ENCODE data around the gene PCDH7.

The PCDH7 gene

GRCh38 chr4:30717208-30718020 is 2.8 kb upstream of the PCDH7 start:
- TF ChIP-seq ZFX (IDR thresholded peaks at IDR 0.05), result no peak
- TF ChIP-seq, protein P1, sequence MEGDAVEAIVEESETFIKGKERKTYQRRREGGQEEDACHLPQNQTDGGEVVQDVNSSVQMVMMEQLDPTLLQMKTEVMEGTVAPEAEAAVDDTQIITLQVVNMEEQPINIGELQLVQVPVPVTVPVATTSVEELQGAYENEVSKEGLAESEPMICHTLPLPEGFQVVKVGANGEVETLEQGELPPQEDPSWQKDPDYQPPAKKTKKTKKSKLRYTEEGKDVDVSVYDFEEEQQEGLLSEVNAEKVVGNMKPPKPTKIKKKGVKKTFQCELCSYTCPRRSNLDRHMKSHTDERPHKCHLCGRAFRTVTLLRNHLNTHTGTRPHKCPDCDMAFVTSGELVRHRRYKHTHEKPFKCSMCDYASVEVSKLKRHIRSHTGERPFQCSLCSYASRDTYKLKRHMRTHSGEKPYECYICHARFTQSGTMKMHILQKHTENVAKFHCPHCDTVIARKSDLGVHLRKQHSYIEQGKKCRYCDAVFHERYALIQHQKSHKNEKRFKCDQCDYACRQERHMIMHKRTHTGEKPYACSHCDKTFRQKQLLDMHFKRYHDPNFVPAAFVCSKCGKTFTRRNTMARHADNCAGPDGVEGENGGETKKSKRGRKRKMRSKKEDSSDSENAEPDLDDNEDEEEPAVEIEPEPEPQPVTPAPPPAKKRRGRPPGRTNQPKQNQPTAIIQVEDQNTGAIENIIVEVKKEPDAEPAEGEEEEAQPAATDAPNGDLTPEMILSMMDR (conservative IDR thresholded peaks at IDR 0.05), result no peak
- H3K27ac ChIP-seq, result peak overlapping the region; percentile 68

- peak overlapping the region; percentile 68 for H3K27ac ChIP-seq
- no peak for TF ChIP-seq ZFX (IDR thresholded peaks at IDR 0.05)
- TF ChIP-seq, protein P1 (conservative IDR thresholded peaks at IDR 0.05), result no peak
These were observed 2.1 kb upstream of the PCDH7 start for GRCh38 chr4:30718021-30718542.

GRCh38 chr4:30718641-30719453 is 1.3 kb upstream of the PCDH7 start:
- H3K27ac ChIP-seq, result peak overlapping the region; percentile 68
- TF ChIP-seq, protein P1 (conservative IDR thresholded peaks at IDR 0.05), result peak; percentile 33
- no peak for TF ChIP-seq ZFX (IDR thresholded peaks at IDR 0.05)

DNA sequence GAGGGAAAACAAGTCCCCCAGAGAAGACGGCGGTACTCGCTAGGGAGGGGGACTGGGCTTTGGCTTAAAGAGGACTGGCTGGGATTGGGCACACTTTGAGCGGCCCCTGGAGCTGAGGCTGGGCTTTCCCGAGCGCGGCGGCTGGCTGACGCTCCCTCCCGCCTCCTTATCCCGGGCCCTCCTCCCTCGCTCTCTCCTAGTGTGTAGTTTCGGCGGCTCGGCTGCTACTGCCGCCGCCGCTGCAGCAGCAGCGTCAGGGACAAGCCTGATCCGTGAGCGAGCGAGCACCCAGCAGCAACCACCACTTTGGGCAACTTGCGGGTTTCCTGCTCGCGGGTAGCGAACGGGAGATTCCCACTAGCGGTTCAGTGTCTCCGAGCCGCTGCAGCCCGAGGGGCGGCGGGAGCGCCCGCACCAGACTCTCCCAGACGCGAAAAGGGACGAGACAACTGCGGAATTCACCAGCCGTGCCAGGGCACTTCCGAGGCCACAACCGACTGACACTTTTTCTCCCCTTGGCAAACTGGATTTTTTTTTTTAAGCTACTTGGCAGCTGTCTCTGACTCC is 632 bp upstream of the PCDH7 start:
- TF ChIP-seq, protein P1 (conservative IDR thresholded peaks at IDR 0.05), result no peak
- TF ChIP-seq ZFX (IDR thresholded peaks at IDR 0.05), result no peak
- peak overlapping the region; percentile 68 for H3K27ac ChIP-seq

GRCh38 chr4:30720661-30721184 is 554 bp downstream of the PCDH7 start:
- TF ChIP-seq, protein P1 (conservative IDR thresholded peaks at IDR 0.05), result no peak
- no peak for TF ChIP-seq ZFX (IDR thresholded peaks at IDR 0.05)
- H3K27ac ChIP-seq, result peak overlapping the region; percentile 68

DNA sequence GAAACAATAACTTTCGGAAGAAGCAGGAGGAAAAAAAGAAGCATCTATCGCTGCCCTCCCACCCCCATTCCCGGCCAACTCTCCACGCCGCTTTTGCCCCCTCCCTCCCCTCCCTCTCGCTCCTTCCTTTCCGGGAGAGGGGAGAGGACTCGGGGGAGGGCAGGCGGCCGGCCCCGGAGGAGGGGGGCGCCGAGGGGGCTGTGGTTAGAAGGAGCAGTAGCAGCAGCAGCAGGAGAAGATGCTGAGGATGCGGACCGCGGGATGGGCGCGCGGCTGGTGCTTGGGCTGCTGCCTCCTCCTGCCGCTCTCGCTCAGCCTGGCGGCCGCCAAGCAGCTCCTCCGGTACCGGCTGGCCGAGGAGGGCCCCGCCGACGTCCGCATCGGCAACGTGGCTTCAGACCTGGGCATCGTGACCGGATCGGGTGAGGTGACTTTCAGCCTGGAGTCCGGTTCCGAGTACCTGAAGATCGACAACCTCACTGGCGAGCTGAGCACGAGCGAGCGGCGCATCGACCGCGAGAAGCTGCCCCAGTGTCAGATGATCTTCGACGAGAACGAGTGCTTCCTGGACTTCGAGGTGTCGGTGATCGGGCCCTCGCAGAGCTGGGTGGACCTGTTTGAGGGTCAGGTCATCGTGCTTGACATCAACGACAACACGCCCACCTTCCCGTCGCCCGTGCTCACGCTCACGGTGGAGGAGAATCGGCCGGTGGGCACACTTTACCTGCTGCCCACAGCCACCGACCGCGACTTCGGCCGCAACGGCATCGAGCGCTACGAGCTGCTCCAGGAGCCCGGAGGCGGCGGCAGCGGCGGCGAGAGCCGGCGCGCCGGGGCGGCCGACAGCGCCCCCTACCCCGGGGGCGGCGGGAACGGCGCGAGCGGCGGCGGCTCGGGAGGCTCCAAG is 1.3 kb downstream of the PCDH7 start:
- TF ChIP-seq, protein P1 (conservative IDR thresholded peaks at IDR 0.05), result peak; percentile 55
- no peak for TF ChIP-seq ZFX (IDR thresholded peaks at IDR 0.05)
- H3K27ac ChIP-seq, result peak overlapping the region; percentile 68; the same call in 1 of the 2 replicates

Measured in C4-2B (cell line).